ENCODE data around the gene CASTOR2.
A peak's percentile ranks its signal among the peaks of the same experiment; 100 is the strongest.
"Not testable (repeated sequence)": the region's sequence is repeated elsewhere in the genome, so short reads cannot be mapped to it uniquely, and the experiment has no call there.

The CASTOR2 gene

DNA sequence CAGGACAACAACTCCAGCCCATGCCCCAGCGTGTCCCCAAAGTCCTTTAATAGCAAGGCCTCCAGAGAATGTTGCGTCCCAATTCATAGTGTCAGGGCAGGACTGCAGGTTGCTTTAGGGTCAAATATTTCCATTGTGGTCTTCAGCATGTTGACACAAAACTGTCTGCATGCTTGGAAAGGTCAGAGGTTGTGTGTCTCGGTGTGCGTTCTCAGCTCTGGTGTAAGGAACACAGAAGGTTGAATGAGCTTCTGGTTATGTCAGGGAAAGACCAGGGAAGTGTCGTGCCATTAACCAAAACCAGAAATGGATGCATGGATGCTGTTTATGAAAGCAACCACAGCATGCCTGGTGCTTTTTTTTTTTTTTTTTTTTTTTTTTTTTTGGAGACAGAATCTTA is 31.9 kb downstream of the CASTOR2 start:
- DNase-seq: not testable (repeated sequence)

GRCh38 chr7:74997811-74998210 is 33.3 kb downstream of the CASTOR2 start:
- DNase-seq: not testable (repeated sequence)

DNA sequence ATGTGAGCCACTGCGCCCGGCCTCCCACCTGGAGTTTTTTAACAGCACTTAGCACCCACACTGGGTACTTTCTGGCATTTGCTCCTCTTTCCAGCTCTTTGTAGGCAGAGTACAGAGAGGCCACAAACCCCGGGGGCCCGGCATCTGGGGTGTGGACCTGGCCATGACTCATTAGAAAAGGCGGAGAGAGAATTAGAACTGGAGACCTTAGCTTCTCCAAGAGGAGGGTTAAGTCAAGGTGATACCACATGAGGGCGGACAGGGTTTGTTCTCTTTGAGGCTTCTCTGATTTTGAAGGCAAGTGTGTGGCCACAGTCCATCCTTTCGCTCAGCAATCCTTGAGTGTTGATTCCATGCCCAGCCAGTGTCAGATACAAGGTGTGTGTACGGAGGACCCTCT is 36.9 kb downstream of the CASTOR2 start:
- DNase-seq: not testable (repeated sequence)

DNA sequence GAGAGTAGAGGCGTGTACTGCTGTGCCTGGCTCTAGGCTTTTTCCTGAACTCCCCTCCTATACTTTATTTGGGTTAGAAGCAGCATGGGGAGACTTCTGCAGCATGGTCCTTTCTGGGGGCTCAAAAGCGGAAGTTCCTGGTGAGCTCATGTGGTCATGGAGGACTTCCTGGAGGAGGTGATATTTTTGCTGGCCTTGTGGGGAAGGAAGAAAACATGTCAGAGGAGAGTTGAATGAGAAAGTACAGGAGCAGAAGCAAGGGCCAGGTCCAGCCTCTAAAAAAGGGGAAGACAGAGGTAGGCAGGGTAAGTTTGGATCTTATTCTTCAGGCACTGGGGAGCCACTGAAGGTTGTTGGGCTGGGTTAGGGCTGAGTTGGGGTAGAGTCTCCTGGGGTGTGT is 45.5 kb downstream of the CASTOR2 start:
- DNase-seq: no peak

- no peak for DNase-seq
These were observed 53.3 kb downstream of the CASTOR2 start for GRCh38 chr7:75017832-75018231.

GRCh38 chr7:75018570-75019364 is 54.3 kb downstream of the CASTOR2 start:
- DNase-seq: no peak

DNA sequence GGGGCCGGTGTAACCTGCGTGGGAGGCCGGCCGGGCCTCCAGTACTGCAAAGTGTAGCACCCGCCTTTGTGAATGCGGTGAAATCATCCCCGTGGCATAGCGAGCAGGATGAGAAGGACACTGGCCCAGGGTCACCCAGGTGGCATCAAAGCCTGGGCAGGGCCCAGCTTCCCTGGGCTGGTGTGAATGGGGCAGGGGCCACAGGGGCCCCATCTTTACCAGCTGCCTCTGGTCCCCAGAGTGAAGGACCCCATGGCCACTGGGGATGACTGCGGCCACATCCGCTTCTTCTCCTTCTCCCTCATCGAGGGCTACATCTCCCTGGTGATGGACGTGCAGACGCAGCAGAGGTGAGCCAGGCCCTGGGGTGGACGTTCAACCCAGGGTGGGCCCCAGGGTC is 55.3 kb downstream of the CASTOR2 start:
- no peak for DNase-seq

DNA sequence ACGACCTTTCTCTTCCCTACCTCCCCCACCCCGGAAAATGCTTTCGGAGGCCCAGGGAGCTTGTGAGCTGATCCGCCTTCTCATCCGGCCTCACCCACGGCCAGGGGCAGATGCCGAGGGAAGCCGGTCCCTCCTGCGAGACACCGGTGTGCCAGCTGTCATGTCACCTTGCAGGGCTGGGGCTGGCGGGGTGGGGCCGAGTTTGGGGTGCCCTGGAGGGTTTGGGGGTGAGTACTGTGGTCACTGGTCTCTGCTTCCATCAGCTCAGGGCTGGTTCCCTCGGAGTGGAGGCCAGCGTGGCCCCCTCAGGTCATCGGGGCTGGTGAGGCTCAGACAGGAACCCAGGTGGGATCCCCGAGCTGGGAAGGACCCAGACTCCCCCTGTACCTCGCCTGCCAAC is 60.4 kb downstream of the CASTOR2 start:
- no peak for DNase-seq

- no peak for DNase-seq
These were observed 63.8 kb downstream of the CASTOR2 start for GRCh38 chr7:75028299-75028698.

DNA sequence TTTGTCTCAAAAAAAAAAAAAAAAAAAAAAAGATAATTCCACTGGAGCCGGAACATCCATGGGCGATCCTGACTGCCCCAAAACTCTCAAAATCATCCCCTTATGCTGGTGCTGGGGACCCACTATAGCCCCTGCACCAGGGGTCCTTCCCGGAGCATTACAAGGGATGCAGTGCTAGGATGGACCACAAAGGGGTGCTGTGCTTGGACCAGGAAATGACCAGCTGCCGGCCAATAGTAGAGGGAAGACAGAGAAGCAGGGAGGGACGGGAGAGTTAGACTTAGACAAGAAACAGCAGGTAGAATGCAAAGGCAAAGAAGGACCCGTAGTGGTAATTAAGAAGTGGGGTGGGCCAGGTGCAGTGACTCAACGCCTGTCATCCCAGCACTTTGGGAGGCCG is 68.6 kb downstream of the CASTOR2 start:
- DNase-seq: no peak

DNA sequence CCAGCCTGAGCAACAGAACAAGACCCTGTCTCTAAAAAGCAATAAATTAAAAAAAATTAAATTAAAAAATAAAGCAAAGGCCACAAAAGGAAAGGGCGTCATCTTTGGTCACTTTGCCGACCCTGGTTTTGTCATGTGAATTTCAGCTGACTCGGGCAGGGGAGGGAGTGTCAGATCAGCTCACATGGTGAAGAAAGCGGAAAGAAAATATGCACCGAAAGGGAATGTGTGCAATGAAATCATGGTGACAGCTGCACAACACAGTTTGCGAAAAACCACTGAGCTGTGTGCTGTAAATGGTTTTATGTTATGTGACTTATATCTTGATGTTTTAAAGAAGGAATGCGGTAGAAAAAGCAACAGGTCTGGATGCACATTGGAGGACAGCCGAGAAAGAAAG is 69.3 kb downstream of the CASTOR2 start:
- no peak for DNase-seq

GRCh38 chr7:75038508-75038907 is 74.0 kb downstream of the CASTOR2 start:
- no peak for DNase-seq

GRCh38 chr7:75039166-75039565 is 74.7 kb downstream of the CASTOR2 start:
- DNase-seq: peak in 1 of 14 donors; percentile 26

GRCh38 chr7:75039709-75040108 is 75.2 kb downstream of the CASTOR2 start:
- peak in 1 of 14 donors; percentile 43 for DNase-seq

DNA sequence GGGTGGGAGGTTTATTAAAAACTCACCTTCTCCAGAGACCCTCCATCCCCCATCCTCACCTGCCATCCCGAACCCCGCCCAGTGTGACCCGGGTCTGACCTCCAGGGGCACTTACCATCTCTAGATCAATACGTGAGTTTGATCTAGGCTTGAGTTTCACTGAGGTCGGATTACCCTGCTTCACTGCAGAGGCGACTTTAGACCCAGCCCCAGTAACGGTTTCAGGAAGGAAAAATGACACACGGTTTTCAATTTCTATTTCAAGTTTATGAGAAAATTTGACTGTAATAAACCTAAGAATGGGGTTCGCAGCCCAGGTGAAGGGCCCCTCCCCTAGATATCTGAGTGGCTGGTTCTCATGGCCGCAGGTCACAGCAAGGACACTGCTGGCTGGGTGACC is 76.0 kb downstream of the CASTOR2 start:
- DNase-seq: no peak

- peak in 5 of 14 donors; percentile 3 to 40 (median 7) for DNase-seq
These were observed 77.8 kb downstream of the CASTOR2 start for GRCh38 chr7:75042286-75042685.

DNA sequence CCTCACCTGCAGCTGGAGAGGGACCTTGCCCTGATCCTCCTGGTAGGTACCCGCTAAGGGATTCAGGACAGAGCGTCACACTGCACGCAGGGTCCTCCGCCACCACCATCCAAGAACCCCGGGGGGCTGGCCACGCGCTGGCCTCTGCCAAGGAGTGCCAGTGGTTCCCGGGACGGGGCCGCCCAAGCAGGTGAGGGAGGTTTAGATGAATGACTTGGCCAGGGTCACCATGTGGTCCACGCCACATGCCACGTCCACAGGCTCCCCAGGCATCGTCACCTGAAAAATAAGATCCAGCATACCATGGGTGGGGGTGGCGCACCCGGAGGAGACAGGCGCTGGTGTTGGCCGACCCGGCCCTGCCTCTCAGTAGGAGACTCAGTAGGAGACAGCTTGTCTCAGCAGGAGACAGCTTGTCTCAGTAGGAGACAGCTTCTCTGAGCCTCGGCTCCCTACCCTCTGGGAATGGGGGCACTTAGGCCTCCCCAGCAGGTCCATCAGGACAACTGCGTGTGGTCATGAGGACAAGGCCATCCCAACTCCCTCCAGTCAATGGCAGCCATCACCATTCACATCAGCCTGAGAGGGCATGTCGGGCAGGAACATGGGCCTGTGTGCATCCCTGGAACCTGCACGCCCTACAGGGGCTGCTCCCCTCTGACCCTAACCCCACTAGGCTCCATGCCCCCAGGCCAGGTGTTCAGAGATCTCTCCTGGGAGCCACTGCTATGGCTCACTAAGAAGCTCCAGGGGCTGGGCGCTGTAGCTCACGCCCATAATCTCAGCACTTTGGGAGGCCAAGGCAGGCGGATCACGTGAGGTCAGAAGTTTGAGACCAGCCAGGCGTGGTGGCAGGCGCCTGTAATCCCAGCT is 78.6 kb downstream of the CASTOR2 start:
- DNase-seq: no peak

- peak in 1 of 14 donors; percentile 72 for DNase-seq
These were observed 81.4 kb downstream of the CASTOR2 start for GRCh38 chr7:75045881-75046280.

DNA sequence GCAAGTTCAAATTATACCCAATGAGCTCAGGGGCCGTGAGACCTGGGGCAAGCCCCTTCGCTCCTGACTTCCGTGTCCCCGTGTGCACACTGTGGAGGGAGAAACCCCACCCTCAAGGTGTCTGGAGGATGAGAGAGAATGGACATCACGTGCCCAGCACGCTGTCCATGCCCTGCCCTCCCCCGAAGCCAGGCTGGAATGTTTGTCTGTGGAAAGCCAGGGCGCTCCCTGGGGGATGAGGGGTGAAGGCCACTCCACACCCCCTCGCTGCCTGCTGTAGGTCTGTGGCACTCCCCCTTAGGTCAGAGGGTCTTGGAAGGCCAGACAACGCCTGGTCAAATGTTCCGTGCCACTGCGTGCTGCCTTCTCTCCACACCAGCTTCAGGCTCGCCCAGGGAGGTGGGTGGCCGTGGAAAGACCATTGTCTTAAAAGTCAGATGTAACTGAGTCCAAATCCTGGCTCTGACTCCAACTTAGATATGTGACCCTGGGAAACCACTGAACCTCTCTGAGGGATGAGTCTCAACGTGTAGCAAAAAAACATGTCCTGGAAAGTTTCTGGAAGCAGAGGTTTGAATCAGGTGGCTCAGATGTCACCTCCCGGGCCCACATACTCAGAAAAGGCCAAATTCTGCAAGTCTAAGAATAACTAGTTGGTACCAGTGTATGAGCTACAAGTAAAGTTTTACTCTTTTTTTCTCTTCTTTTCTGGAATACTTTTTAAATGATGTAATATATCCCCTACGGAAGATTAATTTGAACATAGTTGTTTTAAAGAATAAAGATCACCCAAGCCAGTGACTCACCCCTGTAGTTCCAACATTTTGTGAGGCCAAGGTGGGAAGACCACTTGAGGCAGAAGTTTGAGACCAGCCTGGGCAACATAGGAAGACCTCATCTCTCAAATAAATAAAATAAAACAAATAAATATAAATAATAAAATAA is 84.2 kb downstream of the CASTOR2 start:
- no peak for DNase-seq

DNA sequence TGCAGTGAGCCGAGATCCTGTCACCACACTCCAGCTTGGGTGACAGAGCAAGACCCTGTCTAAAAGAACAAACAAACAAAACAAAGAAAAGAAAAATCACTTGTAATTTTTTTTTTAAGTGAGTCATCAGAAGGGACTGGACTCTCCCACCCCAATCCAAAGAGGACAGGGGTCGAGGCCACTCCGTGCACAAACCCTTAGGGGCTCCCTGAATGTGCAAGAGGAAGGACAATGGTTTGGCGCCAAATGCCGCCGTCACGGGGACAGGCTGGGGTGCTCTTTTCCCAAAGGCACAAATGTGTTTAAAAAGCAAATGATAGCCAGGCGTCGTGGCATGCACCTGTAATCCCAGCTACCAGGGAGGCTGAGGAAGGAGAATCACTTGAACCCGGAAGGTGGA is 85.3 kb downstream of the CASTOR2 start:
- no peak for DNase-seq

- DNase-seq: no peak
These were observed 86.0 kb downstream of the CASTOR2 start for GRCh38 chr7:75050501-75050900.

DNA sequence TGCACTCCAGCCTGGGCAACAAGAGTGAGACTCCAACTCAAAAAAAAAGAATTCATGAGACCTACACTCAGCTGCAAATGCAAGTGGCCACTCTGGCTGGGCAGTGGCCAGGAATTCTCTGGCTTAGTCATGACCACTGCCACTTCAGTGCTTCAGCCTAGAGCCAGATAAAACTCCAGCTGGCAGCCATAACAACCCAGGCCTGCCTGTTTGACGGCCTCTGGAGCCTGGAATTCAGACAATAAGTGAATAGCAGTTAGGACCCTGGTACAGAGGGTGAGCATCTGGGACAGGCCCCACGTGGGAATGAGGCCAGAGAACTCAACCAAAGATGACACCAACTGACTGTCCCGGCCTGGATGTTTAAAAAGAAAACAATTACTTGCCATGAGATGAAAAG is 90.2 kb downstream of the CASTOR2 start:
- peak in 10 of 14 donors; percentile 13 to 73 (median 46) for DNase-seq
